GM19467 (cell line): ENCODE data around the gene UBR2.

Experiments
- ATAC-seq: cut with Tn5 transposase; IDR thresholded peaks from one replicate; pipeline ENCODE4 v1.9.1; 2021; ENCODE audit warnings: mild to moderate bottlenecking, moderate library complexity; ENCODE audit not compliant: unreplicated experiment

Gene UBR2

GRCh38 chr6:42563697-42564505 is at the start of gene UBR2:
Gene UBR2 (plus strand): TSS chr6:42564029. CDS start chr6:42564320, 291 bp downstream.
- peak; percentile 90 for ATAC-seq

GRCh38 chr6:42514745-42515144 is 49.1 kb upstream of the UBR2 start:
- no peak for ATAC-seq

GRCh38 chr6:42519779-42520178 is 44.0 kb upstream of the UBR2 start:
- no peak for ATAC-seq

GRCh38 chr6:42520786-42521607 is 42.8 kb upstream of the UBR2 start:
- ATAC-seq: no peak

- ATAC-seq: no peak
Measured at GRCh38 chr6:42522036-42522435, 41.8 kb upstream of the UBR2 start.

GRCh38 chr6:42522942-42523814 is 40.7 kb upstream of the UBR2 start:
- no peak for ATAC-seq

GRCh38 chr6:42525206-42525605 is 38.6 kb upstream of the UBR2 start:
- no peak for ATAC-seq

GRCh38 chr6:42526616-42527015 is 37.2 kb upstream of the UBR2 start:
- no peak for ATAC-seq

GRCh38 chr6:42527204-42527603 is 36.6 kb upstream of the UBR2 start:
- no peak for ATAC-seq

- ATAC-seq: no peak
Measured at GRCh38 chr6:42530296-42530695, 33.5 kb upstream of the UBR2 start.

- no peak for ATAC-seq
Measured at GRCh38 chr6:42530751-42531150, 33.1 kb upstream of the UBR2 start.

GRCh38 chr6:42532038-42532669 is 31.7 kb upstream of the UBR2 start:
- ATAC-seq: no peak

- ATAC-seq: no peak
Measured at GRCh38 chr6:42533794-42534193, 30.0 kb upstream of the UBR2 start.

- no peak for ATAC-seq
Measured at GRCh38 chr6:42537536-42537935, 26.3 kb upstream of the UBR2 start.

- ATAC-seq: no peak
Measured at GRCh38 chr6:42539135-42539534, 24.7 kb upstream of the UBR2 start.

GRCh38 chr6:42545226-42545773 is 18.5 kb upstream of the UBR2 start:
- ATAC-seq: no peak

GRCh38 chr6:42547407-42548329 is 16.2 kb upstream of the UBR2 start:
- peak; percentile 92 for ATAC-seq

- ATAC-seq: no peak
Measured at GRCh38 chr6:42550277-42550676, 13.6 kb upstream of the UBR2 start.

- no peak for ATAC-seq
Measured at GRCh38 chr6:42551217-42551616, 12.6 kb upstream of the UBR2 start.
